GM18873 (cell line): ENCODE measurements around the gene CHRM5.

ENCODE experiments used
- ATAC-seq: cut with Tn5 transposase; IDR thresholded peaks from one replicate; pipeline ENCODE4 v1.9.1; 2021; ENCODE audit warnings: mild to moderate bottlenecking, moderate library complexity, moderate number of reproducible peaks; ENCODE audit not compliant: unreplicated experiment, low FRiP score

Gene CHRM5

GRCh38 chr15:33968224-33968623, at the start of gene CHRM5:
Gene CHRM5 (plus strand): TSS chr15:33968497. CDS start chr15:34062718, 94,221 bp downstream.
- no peak for ATAC-seq

GRCh38 chr15:33923446-33923845, 44.9 kb upstream of the CHRM5 start:
- no peak for ATAC-seq

DNA sequence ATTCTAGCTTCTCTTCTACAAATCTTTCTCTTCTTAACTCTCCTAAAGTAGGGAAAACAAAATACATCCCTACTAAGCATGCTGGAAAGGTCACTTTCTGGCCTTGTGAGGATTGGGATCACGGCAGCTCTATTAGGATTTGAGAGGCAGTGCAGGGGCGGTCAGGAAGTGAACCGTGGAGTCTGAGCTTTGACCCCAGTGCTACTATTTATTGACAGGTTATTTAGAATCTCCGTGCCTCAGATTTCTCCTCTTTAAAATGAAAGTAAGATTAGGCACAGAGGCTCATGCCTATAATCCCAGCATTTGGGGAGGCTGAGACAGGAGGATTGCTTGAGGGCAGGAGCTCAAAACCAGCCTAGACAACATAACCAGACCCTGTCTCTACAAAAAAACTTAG, 42.0 kb upstream of the CHRM5 start:
- ATAC-seq, result no peak

DNA sequence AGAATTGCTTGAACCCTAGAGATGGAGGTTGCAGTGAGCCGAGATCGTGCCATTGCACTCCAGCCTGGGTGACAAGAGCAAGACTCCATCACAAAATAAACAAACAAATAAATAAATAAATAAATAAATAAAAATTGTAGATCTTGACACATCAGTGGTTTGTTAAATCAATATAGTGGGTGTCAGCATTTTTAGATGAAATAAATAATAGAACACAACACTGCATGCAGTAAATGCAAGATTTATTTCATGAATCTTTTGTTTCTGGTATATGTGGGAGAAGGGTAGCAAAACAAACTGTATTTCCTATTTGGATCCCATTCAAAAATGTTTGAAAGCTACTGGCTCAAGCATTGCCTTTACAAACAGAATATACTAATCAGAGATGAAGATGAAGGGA, 35.6 kb upstream of the CHRM5 start:
- no peak for ATAC-seq

DNA sequence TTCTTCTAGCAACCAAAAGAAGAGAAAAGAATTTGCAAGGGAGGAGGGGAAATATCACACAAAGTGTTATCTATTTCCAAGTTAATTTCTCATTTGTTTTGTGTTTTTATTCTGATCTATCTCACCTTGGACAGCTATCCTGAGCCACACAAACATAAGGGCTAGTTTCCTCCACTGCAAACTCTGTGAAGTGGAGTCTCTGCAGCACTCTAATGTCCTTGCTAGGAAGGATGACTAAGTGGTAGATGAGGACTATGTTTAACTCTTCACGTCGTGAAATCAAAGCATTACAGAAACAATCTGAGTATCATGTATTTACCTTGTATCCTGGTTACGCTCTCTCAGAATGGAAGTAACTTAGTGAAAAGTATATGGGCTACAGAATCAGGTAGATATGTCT, 33.9 kb upstream of the CHRM5 start:
- no peak for ATAC-seq

DNA sequence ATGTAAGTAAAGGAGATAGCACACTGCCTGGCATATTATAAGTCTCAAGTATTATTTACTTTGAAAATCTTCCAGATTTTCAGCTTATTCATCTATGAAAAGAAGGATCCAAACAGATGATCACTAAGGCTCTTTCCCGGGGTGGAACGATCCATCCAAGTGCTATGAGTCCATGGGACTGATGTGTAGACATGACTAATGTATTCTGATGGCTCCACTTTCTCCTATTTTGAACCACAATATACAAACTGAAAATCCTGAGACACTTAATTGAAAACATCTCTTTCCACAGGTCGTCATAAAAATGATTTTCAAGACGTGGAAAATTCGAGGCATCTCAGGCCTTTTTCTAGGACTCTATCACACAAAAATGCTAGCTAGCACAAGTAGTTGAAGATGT, 33.4 kb upstream of the CHRM5 start:
- no peak for ATAC-seq

GRCh38 chr15:33941279-33942063, 26.8 kb upstream of the CHRM5 start:
- no peak for ATAC-seq

GRCh38 chr15:33946152-33946551, 22.1 kb upstream of the CHRM5 start:
- ATAC-seq, result no peak

GRCh38 chr15:33955945-33956344, 12.4 kb upstream of the CHRM5 start:
- ATAC-seq, result no peak

DNA sequence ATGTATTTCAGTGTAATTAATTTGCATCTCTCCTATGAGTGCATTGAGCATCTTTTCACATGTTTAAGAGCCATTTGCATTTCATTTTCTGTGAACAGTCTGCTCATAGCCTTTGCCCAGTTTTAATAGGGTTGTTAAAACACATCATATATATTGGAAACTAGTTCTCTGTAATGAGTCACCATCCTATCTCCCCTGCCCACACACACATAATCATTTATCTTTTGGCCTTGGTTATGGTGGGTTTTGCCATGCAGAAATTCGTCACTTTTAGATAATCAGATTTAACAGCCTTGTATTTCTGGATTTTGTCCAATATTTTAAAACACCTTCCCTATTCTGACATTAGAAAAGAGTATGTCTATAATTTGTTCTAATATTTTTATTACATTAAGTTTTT, 11.9 kb upstream of the CHRM5 start:
- ATAC-seq, result no peak

- ATAC-seq, result no peak
Measured at GRCh38 chr15:33959844-33960548, 8.3 kb upstream of the CHRM5 start.

GRCh38 chr15:33960549-33960935, 7.8 kb upstream of the CHRM5 start:
- no peak for ATAC-seq

GRCh38 chr15:33963831-33964664, 4.2 kb upstream of the CHRM5 start:
- ATAC-seq, result no peak

DNA sequence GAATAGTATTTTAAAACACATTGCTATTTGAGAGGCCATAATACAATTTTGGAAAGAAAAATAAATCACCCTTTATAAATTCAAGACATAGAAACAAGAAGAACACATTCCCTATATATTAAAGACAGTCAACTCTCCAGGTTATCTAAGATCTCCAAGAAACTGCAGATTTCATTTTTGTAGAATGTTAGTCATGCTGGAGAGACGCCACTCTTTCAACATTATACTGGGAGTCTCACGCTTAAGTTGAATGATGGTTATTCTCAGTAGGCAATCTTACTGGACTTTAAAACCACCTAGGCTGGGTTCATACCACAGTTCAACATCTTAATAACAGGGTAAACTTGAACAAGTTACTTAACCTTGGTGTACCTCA, 3.6 kb upstream of the CHRM5 start:
- ATAC-seq, result no peak

DNA sequence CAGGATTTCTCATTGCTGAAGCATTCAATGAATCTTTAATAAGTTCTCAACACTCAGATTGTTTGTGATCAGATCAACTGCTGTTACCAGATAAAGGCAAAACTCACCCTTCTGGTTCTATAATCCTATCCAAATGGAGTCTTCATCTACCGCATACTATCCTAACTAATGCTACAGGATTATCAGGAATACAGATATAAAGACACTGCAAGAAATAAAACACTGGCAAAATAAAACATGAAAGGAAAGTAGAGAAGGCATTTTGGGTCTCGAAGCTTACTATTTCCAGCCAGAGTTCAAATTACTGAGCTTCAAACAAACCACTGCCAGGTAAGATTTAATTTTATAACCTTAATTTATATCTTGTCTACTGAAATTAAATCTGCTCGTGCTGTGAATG, 524 bp downstream of the CHRM5 start:
- no peak for ATAC-seq

- ATAC-seq, result no peak
Measured at GRCh38 chr15:33971811-33972210, 3.5 kb downstream of the CHRM5 start.

- no peak for ATAC-seq
Measured at GRCh38 chr15:33975022-33975565, 6.8 kb downstream of the CHRM5 start.

- ATAC-seq, result no peak
Measured at GRCh38 chr15:33980159-33980558, 11.9 kb downstream of the CHRM5 start.

DNA sequence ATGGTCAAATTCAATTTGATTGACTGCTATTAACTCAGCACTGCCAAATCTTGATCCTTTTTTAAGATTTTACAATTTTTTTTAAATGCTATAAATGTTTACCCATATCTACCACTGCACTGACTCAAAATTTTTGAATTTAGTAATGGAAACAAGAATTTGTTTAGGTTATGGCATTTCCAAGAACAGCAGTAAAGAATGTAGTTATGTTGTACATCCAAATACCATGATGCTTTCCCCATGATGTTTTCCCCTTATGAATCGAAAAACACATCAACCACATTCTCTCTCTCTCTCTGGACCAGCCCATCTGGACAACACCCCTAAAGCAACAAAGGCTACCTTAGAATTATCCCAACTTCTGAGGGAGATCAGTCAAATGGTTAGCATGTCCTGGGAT, 14.2 kb downstream of the CHRM5 start:
- no peak for ATAC-seq

- ATAC-seq, result no peak
Measured at GRCh38 chr15:33985287-33985686, 17.0 kb downstream of the CHRM5 start.

DNA sequence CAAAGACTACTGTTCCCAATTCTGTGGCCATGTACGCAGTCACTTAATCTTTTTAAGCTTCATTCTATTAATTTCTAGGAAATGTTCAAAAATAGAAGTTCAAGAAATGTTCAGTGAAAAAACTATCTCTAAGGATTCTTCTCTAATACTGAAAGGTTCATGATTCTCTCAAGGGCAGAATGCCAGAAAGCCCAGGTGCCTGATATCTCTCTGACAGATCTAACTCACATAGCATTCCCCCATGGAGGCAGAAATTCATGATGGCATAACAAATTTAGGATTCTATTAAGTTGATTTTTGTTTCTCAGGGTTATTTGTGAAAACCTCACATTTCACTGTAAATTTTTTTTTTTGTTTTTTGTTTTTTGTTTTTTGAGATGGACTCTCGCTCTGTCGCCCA, 17.5 kb downstream of the CHRM5 start:
- no peak for ATAC-seq
